ENCODE results near the gene C6orf141.

DNA sequence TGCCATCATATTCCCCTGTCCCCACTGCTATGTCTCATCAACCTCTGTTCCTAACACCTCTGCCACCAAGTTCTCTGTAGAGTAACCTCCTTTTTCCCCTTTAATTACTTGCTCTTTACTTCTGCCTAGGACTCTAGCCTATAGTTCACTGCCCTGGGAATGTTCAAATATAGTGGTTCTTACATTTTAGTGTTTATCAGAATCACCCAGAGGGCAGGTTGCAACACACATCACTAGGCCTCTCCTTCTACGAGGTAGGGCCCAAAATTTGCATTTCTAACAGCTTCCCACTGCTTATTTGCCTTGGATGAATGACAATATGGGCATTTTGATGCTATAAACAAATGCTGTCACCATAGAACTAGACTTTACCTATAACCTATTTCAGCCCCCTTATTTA is 23.1 kb upstream of the C6orf141 start:
- TF ChIP-seq, protein P1, sequence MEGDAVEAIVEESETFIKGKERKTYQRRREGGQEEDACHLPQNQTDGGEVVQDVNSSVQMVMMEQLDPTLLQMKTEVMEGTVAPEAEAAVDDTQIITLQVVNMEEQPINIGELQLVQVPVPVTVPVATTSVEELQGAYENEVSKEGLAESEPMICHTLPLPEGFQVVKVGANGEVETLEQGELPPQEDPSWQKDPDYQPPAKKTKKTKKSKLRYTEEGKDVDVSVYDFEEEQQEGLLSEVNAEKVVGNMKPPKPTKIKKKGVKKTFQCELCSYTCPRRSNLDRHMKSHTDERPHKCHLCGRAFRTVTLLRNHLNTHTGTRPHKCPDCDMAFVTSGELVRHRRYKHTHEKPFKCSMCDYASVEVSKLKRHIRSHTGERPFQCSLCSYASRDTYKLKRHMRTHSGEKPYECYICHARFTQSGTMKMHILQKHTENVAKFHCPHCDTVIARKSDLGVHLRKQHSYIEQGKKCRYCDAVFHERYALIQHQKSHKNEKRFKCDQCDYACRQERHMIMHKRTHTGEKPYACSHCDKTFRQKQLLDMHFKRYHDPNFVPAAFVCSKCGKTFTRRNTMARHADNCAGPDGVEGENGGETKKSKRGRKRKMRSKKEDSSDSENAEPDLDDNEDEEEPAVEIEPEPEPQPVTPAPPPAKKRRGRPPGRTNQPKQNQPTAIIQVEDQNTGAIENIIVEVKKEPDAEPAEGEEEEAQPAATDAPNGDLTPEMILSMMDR (IDR thresholded peaks at IDR 0.05 in 2 of 3, conservative IDR thresholded peaks at IDR 0.05 in 1 of 3; ENCODE audit: borderline replicate concordance in 1 of 3, insufficient read depth in 1 of 3, low read depth in 2 of 3, low read length in 2 of 3) = no peak
- TF ChIP-seq POLR2A (IDR thresholded peaks at IDR 0.05; ENCODE audit: borderline replicate concordance, extremely low read depth, insufficient read depth, insufficient read length) = no peak

All from HCT116 (cell line).